Bone marrow (tissue), 2 donors: ENCODE measurements around the gene DDA1.
"Not testable (repeated sequence)": the region's sequence is repeated elsewhere in the genome, so short reads cannot be mapped to it uniquely, and the experiment has no call there.

Experiments
- DNase-seq, 2 donors: peaks; one replicate each; lab custom pipeline; 2025; lab: John Stamatoyannopoulos, UW

DDA1 gene

DNA sequence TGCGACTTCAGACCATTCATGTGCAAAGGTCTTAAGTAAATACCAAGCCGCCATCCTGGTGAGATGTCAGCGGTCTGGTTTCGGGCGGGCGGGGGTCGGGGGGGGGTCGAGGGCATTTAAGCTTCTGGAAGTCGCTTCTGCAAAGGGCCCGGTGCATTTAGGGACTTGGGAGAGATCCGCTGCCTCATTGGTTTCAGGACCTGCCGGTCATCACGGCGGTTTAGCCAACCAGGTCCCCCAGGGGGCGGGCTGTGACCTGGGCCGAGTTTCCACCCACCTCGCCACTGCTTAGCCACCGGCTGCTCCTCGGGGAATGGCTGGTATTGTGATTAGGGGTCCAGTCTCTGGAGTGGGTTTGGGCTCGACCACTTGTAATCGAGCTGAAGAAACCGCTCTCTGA, 19.9 kb upstream of the DDA1 start:
- peak; percentile 8 to 56 for DNase-seq

DNA sequence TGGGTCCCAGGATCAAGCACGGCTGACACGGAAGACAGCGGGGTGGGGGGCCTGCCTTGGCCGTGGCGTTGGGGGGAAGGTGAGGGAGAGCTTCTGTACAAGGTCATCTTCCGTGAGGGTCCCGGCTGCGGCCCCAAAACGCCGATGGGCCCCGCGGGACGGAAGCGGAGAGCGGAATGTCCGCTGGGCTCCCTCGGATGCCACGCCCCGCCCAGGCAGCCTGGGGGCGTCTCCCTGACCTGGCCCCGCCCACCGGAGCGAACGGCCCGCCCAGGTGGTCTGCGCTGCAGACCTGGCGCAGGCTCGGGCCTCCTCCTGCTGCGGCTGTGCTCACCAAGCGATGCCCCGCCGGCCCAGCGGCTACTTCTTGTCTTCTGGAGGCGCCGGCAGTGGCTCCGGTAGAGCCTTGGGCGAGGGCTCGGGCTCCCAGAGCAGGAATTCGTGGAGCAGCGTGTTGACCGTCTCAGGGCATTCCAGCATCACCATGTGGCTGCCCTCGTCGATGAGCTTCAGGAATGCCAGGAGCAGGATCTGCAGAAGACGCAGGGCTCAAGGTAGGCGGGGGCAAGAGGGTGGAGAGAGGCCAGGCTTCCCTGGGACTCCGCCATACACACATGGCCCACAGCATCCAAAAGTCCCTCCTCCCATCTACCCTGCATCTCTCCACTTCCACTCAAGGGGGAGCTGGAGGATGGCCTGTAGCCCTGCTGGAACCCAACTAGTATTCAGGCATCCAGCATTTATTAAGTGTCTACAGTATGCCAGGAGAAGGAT, 16.9 kb upstream of the DDA1 start:
- peak; percentile 72 to 76 for DNase-seq

DNA sequence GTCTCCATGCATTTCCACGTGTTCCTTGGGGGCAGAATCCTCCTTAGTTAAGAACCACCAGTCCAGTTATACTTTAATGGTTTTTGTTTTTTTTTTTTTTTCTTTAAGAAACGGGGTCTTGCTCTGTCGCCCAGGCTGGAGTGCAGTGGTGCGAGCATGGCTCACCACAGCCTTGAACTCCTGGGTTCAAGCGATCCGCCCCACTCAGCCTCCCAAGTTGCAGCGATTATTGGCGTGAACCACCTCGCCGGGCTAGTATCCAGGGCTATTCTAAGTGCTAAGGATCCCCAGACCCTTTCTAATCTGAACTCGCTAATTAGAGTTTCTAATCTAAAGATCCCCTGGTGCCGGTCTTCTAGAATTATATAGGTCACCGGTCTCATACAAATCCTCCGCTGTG, 15.8 kb upstream of the DDA1 start:
- no peak for DNase-seq

DNA sequence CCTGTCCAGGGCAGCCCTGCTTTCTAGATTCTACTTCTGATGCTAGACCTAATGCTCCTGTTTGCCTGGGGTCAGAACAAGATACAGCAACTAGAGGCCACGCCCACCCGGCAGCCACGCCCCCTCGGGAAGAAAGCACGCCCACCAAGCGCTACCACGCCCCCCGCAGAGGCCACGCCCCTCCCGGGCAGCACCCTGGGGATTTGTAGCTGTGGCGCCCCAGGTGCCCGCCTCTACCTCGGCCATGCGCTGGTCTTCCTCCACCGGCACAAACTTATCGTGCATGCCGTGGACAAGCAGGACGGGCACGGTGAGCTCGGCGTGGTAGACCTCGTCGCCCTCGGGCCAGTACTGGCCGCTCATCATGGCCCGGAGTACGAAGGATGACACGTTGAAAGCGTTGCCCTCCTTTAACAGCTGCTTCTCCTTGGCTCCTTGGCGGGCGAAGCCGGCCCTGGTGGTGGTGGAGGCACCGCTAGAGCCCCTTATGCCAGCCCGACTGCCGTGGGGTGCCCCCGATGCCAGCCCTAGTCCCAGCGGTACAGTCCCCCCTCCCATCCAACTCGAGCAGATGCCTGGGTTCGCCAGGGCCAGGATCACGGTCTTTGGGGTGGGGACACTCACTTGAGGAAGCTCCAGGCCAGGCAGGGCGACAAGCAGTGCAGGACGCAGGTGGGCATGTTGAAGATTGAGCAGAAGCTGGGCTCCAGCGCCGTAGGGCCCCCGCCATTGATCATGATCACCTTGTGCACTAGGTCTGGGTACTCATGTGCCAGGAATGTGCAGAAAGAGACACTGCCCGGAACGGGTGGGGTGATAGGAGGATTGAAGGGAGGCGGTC, 15.1 kb upstream of the DDA1 start:
- DNase-seq = peak in 1 of 2 donors; percentile 3

DNA sequence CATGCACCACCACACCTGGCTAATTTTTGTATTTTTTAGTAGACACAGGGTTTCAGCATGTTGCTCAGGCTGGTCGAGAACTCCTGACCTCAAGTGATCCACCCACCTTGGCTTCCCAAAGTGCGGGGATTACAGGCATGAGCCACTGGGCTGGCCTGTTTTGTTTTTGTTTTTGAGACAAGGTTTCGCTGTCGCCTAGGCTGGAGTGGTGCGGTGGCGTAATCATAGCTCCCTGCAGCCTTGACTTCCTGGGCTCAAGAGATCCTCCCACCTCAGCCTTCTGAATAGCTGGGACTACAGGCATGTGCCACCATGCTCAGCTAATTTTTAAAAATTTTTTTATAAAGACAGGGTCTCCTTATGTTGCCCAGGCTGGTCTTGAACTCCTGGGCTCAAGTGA, 13.8 kb upstream of the DDA1 start:
- not testable (repeated sequence) for DNase-seq

DNA sequence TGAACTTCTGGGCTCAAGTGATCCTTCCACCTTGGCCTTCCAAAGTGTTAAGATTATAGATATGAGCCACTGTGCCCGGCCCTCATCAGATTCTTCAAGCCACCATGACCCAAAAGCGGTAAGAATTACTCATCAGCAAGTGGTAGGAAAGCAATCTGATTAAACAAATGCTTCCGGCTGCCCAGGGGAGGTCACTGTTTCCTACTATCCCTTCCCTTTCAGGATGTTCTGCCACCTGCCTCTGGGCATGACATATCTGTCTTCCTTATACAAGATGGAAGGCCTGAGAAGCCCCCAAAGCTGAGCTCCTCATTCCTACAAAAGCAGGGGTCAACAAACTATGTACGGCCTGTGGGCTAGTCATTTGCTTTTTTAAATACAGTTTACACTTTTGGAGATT, 13.1 kb upstream of the DDA1 start:
- DNase-seq = no peak

DNA sequence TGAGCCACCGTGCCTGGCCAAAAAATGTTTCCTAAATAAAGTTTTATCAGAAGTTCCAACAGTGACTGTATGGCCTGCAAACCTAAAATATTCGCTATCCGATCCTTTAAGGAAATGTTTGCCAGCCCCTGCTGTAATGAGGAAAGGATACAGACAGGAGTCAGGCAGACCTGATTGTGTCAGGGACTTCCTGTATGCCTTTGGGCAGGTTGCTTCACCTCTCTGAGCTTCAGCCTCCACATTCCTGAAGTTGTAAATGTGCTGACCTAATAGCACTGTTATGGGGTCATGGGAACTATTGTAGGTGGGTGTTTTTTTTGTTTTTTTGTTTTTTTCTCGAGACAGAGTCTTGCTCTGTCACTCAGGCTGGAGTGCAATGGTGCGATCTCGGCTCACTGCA, 12.4 kb upstream of the DDA1 start:
- DNase-seq = no peak

DNA sequence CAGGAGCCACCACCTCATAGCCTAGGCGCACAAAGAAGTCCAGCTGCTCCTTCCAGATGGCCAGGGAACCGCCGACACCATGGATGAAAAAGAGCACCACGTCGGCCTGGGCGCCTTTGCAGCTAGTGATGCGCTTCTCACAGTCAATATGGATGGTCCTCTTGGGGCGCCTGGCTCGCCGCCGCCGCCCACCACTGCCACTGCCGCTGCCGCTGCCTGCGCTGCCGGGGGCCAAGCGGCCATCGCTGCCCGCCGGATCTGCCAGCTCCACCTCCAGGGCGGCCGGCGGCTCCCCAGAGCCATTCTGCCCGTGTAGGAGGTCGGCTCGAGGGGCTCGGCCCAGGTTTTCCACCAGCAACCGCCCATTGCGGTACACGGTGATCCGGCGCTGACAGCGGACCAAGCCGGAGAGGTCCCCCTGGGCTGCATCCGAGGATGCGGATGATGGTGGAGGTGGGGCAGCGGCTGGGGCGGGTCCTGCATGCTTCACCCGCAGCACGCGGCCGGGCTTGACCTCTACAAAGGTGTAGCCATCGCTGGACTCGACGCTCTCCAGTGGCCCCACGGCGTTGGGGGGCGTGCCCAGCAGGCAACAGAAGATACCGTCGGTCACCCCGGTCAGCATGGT, 8.3 kb upstream of the DDA1 start:
- no peak for DNase-seq

DNA sequence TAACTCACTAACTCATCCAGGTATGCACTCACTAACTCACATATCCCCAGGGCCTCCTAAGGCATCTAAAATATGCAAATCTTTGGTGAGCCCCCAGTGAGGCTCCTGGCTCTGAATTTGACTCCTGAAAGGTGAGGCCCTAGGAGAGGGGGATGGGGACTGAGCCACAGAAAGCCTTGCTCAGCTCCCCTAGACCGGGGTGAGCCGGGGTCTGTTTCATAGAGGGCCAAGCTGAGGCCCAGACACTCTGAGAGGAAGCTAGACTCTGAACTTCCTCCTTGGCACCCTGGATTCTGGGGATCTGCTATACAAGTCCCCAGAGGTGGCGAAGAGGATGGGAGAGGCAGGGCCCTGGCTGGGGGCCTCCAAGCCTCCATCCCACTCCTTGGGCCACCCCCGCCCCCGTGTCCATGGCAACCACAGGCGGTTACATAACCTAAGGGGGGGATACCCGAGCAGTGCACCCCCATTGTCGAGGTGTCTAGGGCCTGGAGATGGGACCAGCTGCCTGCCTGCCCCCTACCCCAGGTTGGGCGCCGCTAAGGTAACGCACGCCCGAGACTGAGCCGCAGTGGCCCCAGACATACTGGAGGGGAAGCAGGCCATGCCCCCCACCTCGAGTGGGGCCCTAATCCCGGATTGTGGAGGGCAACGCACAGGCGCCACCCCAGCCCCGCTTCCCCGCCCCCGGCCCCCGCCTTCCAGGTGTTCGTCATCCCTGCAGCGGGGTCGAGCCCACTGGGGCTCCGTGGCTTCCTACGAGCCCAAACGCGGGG, 6.8 kb upstream of the DDA1 start:
- peak; percentile 22 to 37 for DNase-seq

DNA sequence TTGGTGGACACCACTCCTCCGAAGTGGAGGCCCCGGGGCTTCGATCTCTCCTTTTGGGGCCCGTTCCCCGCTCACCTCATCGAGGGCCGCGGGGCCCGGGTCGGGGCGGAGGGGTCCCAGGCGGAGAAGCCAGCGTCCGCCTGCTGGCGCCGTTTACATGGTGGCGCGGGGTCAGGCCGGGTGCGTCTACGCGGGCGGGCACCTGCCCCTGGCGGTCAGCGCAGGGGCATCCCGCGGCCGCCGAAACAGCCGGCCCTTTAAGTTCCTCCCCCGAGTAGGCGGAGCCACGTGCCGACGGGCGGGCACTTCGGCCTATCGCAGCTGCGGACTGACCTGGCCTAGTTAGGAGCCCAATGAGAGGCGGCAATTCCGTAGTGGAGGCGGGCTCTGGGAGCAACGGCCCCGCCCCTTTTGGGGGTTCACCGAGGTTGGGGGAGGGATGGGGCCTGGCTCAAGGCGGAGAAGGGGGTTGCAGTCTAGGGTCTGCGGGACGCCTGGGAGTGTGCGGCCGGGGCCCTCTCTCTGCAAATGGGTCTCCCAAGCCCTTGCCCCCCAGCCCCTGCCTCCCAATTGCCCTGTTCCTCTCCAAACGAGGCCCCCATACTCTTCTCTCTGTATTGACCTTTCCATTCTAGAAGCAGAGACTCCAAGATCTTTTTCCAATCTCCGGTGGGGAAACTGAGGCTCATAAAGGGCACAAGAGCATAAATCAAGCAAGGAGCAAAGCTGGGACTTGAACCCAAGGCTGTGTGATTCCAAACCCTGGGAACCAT, 6.0 kb upstream of the DDA1 start, which contains the start of gene ABHD8:
Gene ABHD8, minus strand, starts transcription at position 259 of the 773 bp plus-strand sequence. CDS start 1,809 bp downstream, outside the sequence.
- DNase-seq = peak; percentile 75 to 76

DNA sequence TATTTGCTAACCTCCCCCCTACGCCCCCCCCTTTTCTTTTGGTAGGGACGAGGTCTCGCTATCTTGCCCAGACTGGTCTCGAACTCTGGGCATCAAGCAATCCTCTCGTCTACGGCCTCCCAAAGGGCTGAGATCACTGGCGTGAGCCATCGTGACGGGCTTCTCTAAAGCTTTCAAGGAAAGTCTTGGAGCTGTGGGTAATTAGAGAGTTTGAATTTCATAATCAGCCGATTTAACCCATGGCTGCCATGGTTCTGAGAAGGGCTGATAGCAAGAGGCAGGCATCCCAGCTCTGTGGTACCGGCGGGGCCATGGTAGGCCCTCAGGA, 5.5 kb upstream of the DDA1 start:
- DNase-seq = no peak

DNA sequence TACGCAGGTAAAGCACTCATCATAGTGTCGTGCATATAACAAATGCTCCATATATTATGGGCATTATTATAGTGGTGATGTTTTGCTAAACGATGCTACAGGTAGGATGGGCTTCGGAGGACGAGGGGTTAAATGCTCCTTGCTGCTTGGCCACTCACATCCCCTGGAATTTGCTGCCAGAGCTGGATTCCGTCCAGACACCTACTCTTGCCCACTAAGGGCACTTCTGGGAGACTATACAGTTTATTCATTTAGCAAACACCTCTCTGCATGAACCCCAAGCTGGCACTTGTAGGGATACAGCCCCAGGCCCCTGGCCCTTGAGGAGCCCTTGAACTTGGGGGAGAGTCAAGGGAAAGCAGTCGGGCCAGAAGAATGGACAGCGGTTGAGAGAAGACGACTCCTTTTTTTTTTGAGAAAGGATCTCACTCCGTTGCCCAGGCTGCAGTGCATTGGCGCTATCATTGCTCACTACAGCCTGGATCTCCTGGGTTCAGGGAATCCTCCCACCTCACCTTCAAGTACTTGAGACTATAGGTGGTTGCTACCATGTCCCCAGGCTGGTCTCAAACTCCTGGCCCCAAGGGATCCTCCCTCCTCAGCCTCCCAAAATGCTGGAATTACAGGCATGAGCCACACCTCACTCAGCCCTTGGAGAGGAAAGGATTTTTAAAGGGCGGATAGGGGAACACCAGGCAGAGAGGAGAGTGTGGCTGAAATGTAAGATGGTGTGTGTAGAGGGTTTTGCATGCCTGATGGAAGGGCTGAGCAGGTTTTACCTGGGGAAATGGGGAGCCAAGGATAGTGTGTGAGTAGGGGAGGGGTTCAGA, 4.8 kb upstream of the DDA1 start:
- no peak for DNase-seq

DNA sequence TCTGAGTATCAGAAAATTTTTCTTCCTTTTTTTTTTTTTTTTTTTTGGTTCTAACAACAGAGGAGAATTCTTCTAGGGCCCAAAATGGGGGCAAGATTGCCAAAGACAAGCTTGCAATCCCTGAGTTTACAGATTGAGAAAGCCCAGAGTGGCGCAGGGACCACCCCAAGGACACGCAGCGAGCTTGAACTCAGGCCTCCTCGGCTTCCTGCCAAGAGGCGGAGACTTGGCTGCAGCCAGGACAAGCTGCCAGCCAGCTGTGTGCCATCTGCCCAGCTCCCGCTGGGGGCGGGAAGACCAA, 4.2 kb upstream of the DDA1 start:
- no peak for DNase-seq

DNA sequence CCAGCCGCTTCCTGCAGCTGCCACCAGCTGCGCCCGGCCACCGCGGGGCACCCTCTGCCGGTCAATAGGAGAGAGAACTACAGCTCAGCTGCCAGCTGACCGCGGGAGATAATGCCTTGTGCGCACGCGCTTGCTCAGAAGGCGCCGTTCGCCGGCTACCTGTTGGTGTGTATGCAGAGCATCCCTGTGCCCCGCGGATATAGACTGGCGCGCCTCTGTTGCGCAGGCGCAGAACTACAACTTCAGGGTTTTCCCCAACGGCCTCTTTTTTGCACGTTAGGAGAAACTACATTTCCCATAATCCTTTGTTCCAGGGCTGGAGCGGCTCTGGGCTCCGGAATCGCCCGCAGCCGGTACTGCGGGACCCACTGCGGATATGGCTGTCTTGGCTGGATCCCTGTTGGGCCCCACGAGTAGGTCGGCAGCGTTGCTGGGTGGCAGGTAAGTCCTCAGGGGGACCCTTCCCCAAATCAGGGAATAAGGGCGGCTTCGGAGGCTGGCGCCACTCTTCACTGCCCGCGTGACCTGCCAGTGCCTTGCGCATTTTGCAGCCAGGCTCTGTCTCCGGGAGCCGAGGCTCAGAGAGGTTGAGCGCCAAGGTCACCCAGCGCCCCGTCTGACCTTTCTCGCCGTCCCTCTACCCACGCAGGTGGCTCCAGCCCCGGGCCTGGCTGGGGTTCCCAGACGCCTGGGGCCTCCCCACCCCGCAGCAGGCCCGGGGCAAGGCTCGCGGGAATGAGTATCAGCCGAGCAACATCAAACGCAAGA, 3.7 kb upstream of the DDA1 start, which contains the start of gene MRPL34:
Gene MRPL34, plus strand, starts transcription at position 356 of the 768 bp plus-strand sequence. Its CDS starts 21 bp downstream, at position 377.
- peak; percentile 79 to 99 for DNase-seq

DNA sequence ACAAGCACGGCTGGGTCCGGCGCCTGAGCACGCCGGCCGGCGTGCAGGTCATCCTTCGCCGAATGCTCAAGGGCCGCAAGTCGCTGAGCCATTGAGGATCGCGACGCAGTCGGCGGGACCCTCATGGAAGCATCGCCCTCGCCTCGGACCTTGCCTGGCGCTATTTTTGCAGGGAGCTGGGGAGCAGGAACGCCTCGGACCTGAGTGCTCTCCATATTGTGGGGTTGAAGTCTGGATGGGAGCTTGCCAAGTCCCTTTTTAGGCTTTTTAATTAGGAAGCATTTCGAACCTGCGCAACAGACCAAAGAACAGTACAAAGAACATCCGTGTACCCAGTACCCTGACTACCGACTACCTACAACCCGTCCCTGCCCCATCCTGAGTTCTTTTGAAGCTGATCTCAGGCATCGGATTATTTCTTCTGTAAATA, 3.1 kb upstream of the DDA1 start:
- no peak for DNase-seq

DNA sequence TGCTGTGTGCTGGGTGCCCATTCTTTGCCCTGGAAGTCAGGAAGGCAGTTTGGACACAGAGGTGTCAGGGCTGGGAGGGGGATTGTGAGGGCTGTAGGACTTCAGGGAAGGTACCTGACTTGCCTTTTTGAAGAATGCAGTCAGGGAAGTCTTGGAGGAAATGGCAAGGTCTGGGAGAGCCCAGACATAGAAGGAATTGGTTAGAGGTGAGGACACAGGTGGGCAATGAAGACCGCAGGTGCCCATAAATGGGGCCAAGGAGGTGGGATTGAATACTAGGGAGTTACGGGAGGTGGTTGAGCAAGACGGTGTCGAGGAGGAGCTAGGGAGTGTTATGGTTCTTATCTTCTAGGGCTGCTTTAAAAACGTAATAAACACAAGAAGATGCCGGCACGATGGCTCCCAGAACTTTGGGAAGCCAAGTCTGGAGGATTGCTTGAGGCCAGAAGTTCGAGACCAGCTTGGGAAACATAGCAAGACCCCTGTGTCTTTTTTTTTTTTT, 1.4 kb upstream of the DDA1 start:
- DNase-seq = no peak

DNA sequence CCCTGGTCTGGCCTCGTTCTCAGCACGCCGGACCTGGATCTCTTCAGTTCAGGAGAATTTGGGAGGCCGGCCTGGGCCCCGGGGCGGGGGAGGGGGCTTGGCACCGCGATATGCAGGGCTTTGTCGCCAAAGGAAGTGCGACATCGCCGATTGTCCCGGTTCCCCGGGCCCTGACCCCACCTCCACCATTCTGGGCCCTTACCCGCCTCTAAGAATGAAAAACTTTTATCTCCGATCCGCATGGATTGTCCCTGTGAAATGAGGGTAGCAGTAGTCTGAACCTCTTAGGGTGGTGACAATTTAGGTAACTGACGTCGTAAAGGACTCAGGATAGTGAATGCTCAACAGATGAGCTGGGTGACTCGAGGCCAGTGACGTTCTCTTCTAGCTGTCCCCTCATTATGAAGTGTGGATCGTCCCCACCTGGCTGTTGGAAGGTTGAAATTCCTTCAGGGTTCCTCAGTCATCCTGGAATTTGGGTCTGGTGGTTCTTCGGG, 650 bp downstream of the DDA1 start:
- DNase-seq = no peak

DNA sequence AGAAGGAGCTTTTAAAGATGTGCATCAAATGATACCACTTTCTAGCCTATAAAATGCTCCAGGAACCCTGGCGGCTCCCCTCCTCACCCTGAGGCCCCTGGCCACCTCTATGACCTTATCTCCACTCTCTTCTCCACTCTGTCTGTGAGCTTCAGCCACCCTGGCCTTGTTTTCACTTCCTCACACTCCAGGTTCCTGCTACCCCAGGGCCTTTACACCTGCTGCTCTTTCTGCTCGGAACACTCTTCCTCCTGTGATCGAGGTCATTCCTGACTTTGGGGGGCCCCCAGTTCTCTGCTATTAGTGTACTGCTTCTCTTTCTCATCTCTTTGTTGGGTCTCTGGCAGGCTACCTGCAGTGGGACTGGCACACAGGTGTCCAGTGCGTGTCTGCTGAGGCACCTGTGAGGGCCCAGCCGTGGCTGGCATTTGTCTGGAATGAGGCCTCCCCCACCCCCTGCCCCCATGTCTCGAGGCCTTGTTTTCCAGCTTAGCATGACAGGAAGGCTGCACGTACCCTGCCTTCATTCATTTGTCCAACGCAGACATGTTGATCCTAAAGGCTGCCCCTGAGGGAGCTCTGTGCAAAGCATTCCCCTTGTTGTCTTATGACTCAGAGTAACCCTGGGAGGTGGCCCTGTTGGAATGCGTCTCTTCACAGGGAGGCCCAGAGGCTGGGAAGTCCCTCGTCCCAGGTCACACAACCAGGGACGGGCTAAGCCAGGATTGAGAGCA, 2.3 kb downstream of the DDA1 start:
- no peak for DNase-seq
